GM12878 (cell line): ENCODE results near the gene CA9. TPM values are rescaled to one million over a fixed set of nuclear protein-coding genes. Genes with fewer than 3 reads are reported as not detected.
A peak's percentile ranks its signal among the peaks of the same experiment; 100 is the strongest.

Source experiments
- ATF2 ChIP-seq: IDR thresholded peaks from 2 replicates; pipeline ENCODE4 v1.6.1; 2012; ENCODE audit warnings: low read length, inconsistent platforms
- BCLAF1 ChIP-seq: fragments of 450-650 bp; IDR thresholded peaks from 2 replicates; pipeline ENCODE4 v1.6.1; 2017; ENCODE audit warnings: antibody characterized with exemption, mild to moderate bottlenecking, moderate library complexity
- DPF2 ChIP-seq: fragments of 450-650 bp; IDR thresholded peaks from 2 replicates; pipeline ENCODE4 v1.6.1; 2017; ENCODE audit warnings: mild to moderate bottlenecking
- GATAD2B ChIP-seq: fragments of 450-650 bp; conservative IDR thresholded peaks from 2 replicates; pipeline ENCODE4 v1.6.1; 2017; ENCODE audit warnings: low read depth, mild to moderate bottlenecking, moderate library complexity
- HDGF ChIP-seq: fragments of 450-650 bp; IDR thresholded peaks from 2 replicates; pipeline ENCODE4 v1.6.1; 2016; ENCODE audit warnings: antibody characterized with exemption
- IKZF1 ChIP-seq: fragments of 450-650 bp; conservative IDR thresholded peaks from 2 replicates; pipeline ENCODE4 v1.6.1; 2017; ENCODE audit warnings: antibody characterized with exemption, mild to moderate bottlenecking
- IKZF2 ChIP-seq, 2 experiments: fragments of 450-650 bp; IDR thresholded peaks; 2 replicates each; pipeline ENCODE4 v1.6.1; 2017; ENCODE audit warnings: mild to moderate bottlenecking in 2 of 2, moderate library complexity in 2 of 2
- IRF4 ChIP-seq: IDR thresholded peaks from 2 replicates; pipeline ENCODE4 v1.6.1; 2011; ENCODE audit warnings: low read depth, low read length
- NFIC ChIP-seq: IDR thresholded peaks from 2 replicates; pipeline ENCODE4 v1.6.1; 2012; ENCODE audit warnings: low read depth, mild to moderate bottlenecking, inconsistent platforms, low read length, moderate library complexity
- RAD21 ChIP-seq: IDR thresholded peaks from 2 replicates; pipeline ENCODE4 v1.6.1; 2011; ENCODE audit warnings: mild to moderate bottlenecking, low read depth, low read length, moderate library complexity; ENCODE audit not compliant: insufficient read depth
- RAD51 ChIP-seq: fragments of 450-650 bp; IDR thresholded peaks from 2 replicates; pipeline ENCODE4 v1.6.1; 2016; ENCODE audit warnings: moderate library complexity, mild to moderate bottlenecking, inconsistent platforms
- SMAD1 ChIP-seq: fragments of 450-650 bp; IDR thresholded peaks from 2 replicates; pipeline ENCODE4 v1.6.1; 2018; ENCODE audit warnings: mild to moderate bottlenecking, low read depth; ENCODE audit not compliant: partially characterized antibody
- SREBF1 ChIP-seq: IDR thresholded peaks from 2 replicates; pipeline ENCODE4 v1.6.1; 2012; ENCODE audit warnings: mild to moderate bottlenecking, low read length
- STAT3 ChIP-seq: IDR thresholded peaks from 2 replicates; pipeline ENCODE4 v1.6.1; 2011; ENCODE audit warnings: low read depth, low read length, improper control_type of control experiment
- SUPT20H ChIP-seq: IDR thresholded peaks from 2 replicates; pipeline ENCODE4 v1.6.1; 2011; ENCODE audit warnings: low read depth, mild to moderate bottlenecking, low read length, moderate library complexity, borderline replicate concordance; ENCODE audit not compliant: control insufficient read depth
- SUZ12 ChIP-seq: fragments of 200-600 bp; sonication (generic); IDR thresholded peaks from one replicate; pipeline ENCODE4 v1.6.1; 2018; ENCODE audit warnings: antibody characterized with exemption, mild to moderate bottlenecking; ENCODE audit not compliant: unreplicated experiment
- WRNIP1 ChIP-seq: IDR thresholded peaks from 2 replicates; pipeline ENCODE4 v1.6.1; 2011; ENCODE audit warnings: low read depth, low read length, improper control_type of control experiment, borderline replicate concordance
- ZBTB40 ChIP-seq: fragments of 450-650 bp; IDR thresholded peaks from 2 replicates; pipeline ENCODE4 v1.6.1; 2016; ENCODE audit warnings: mild to moderate bottlenecking, moderate library complexity, borderline replicate concordance
- ZNF207 ChIP-seq: fragments of 450-650 bp; IDR thresholded peaks from 2 replicates; pipeline ENCODE4 v1.6.1; 2014; ENCODE audit warnings: antibody characterized with exemption, mild to moderate bottlenecking, borderline replicate concordance
- polyA plus RNA-seq, 11 experiments: library from polyadenylated mRNA; depleted of rRNA in 4 of 11; unstranded in 6 of 11; stranded (reverse) in 5 of 11; fragments of >200 nt; fragmentation: Nextera tagmentation in 4 of 11; fragmentation: Illumina TruSeq in 1 of 11; extraction: Ambion mirVana in 4 of 11; extraction: Trizol in 1 of 11; gene quantifications; 1 replicate in 1 of 11; 2 replicates in 10 of 11; pipeline versions ENCODE4 v1.2.1 to v1.2.3, GENCODE V29; 2011 to 2016; ENCODE audit warnings: inconsistent platforms in 2 of 11, missing spikeins in 2 of 11, low read depth in 1 of 11
- total RNA-seq, 4 experiments: library from RNA; depleted of rRNA in 3 of 4; stranded (reverse); fragments of >200 nt in 3 of 4; fragmentation: Illumina TruSeq in 1 of 4; extraction: Trizol in 1 of 4; gene quantifications; 2 replicates each; pipeline versions ENCODE4 v1.2.1 to v1.2.3, GENCODE V29; 2013 to 2021
- TF ChIP-seq, protein P1 (sequence below): fragments of 450-650 bp; IDR thresholded peaks from 2 replicates; pipeline ENCODE4 v1.6.1; 2016; ENCODE audit warnings: mild to moderate bottlenecking

The CA9 gene
- total and polyA plus RNA-seq, 10 of the 15 experiments (the other 5 are each of a cell fraction or from before 2014, with no cell fraction given), result 0.53 to 6.6 (median 1.2) TPM

DNA sequence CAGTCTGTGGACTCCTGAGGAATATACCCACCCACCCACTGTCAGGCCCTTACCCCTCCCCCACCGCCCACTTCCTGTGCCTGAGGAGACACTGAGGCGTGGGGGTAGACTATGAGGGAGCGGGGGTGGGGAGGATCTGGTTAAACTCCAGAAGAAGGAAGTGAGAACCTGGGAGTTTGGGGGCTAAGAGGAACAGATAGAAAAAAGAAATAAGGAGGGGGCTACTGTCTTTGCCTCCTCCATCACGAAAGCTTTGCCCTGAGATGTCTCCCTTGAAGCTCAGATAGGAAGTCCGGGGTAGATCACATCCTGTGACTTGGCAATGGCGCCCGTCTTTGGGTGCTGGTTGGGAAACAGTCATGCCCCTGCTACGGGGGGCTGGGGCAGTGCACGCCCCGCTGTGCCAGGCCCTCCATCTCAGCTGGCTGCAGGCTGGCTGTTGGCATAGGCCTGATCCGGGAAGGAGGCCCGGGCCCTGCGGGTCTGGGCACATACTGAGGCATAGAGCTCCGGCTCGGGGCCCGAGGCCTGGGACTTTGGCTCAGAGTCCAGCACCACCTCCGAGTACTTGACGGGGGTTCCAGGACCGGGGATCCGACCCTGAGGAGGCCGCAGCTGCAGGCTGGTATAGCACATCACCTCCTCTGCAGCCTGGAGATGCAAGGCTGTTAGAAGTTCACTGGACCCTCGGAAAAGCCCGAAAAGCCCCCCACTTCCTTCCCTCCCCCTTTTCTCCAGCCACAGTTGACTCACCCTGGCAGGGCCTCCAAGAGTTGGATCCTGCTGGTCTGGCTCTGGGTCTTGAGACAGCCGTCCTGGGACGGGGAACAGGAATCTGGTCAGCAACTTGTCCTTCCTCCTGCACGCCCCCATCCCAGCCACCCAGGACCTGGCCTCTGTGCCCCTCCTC lies 24.0 kb upstream of the CA9 start (continued):
- TF ChIP-seq, protein P1, sequence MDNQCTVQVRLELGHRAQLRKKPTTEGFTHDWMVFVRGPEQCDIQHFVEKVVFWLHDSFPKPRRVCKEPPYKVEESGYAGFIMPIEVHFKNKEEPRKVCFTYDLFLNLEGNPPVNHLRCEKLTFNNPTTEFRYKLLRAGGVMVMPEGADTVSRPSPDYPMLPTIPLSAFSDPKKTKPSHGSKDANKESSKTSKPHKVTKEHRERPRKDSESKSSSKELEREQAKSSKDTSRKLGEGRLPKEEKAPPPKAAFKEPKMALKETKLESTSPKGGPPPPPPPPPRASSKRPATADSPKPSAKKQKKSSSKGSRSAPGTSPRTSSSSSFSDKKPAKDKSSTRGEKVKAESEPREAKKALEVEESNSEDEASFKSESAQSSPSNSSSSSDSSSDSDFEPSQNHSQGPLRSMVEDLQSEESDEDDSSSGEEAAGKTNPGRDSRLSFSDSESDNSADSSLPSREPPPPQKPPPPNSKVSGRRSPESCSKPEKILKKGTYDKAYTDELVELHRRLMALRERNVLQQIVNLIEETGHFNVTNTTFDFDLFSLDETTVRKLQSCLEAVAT, result no peak; the same call in 1 of the 2 replicates
- TF ChIP-seq IKZF1 (peak; percentile 45; the same call in 1 of the 2 replicates), SREBF1 (no peak), IKZF2 (IDR thresholded peaks at IDR 0.05) (peak; percentile 48 to 74; a peak in 3 of 4 replicates), BCLAF1 (no peak), SUZ12 (no peak), DPF2 (peak; percentile 38; the same call in 1 of the 2 replicates), RAD21 (0 out of 2 replicates have a peak, but pooled peaks have one; percentile 12), HDGF (no peak), ZNF207 (no peak), ZBTB40 (peak; percentile 66; the same call in 1 of the 2 replicates), WRNIP1 (no peak), RAD51 (no peak), STAT3 (no peak), ATF2 (no peak), GATAD2B (peak; percentile 34; the same call in 1 of the 2 replicates), NFIC (no peak), SMAD1 (no peak), SUPT20H (no peak), IRF4 (peak; percentile 28; the same call in 1 of the 2 replicates)
